Esophagus muscularis mucosa (tissue), 4 donors: ENCODE measurements around the gene ANKRD29. TPM values are rescaled to one million over a fixed set of nuclear protein-coding genes. Genes with fewer than 3 reads are reported as not detected.

ENCODE experiments used
- DNase-seq: peaks from one replicate; pipeline ENCODE4 v3.0.0-alpha.2; 2017; ENCODE audit errors: extremely low spot score
- H3K27ac ChIP-seq, 4 donors: fragments of 200-600 bp; sonication (generic); replicated peaks in 1 of 4; 1 replicate in 3 of 4; 2 replicates in 1 of 4; pipeline ENCODE4 v1.5.1; 2016 to 2019; ENCODE audit warnings: mild to moderate bottlenecking in 1 of 4
- H3K27me3 ChIP-seq, 4 donors: fragments of 200-600 bp; sonication (generic); one replicate each; pipeline versions ENCODE4 v1.5.1 to v1.6.0; 2016 to 2019
- H3K36me3 ChIP-seq, 4 donors: fragments of 200-600 bp; sonication (generic); one replicate each; pipeline ENCODE4 v1.5.1; 2016 to 2019
- H3K4me1 ChIP-seq, 4 donors: fragments of 200-600 bp; sonication (generic); one replicate each; pipeline ENCODE4 v1.5.1; 2016 to 2019
- H3K4me3 ChIP-seq, 4 donors: fragments of 200-600 bp; sonication (generic); 1 replicate in 2 of 4; 2 replicates in 2 of 4; pipeline ENCODE4 v1.5.1; 2016 to 2019; ENCODE audit warnings: mild to moderate bottlenecking in 4 of 4, moderate library complexity in 1 of 4
- H3K9me3 ChIP-seq, 4 donors: fragments of 200-600 bp; sonication (generic); 1 replicate in 3 of 4; 2 replicates in 1 of 4; pipeline ENCODE4 v1.5.1; 2016 to 2019
- EP300 ChIP-seq: sonication (generic); formaldehyde crosslinking; IDR thresholded peaks from one replicate; pipeline ENCODE4 v1.6.1; 2017; ENCODE audit warnings: antibody characterized with exemption
- POLR2A ChIP-seq: fragments of 450-650 bp; IDR thresholded peaks from one replicate; pipeline ENCODE4 v1.6.1; 2017; ENCODE audit warnings: antibody characterized with exemption, moderate library complexity, mild to moderate bottlenecking, low read depth
- POLR2AphosphoS5 ChIP-seq, 2 donors: sonication (generic); formaldehyde crosslinking; IDR thresholded peaks; one replicate each; pipeline ENCODE4 v1.6.1; 2017; ENCODE audit warnings: antibody characterized with exemption in 2 of 2
- WGBS: methylation state at CpG from one replicate; pipeline ENCODE4 v1.1.5; 2018; 5-methylcytosine and 5-hydroxymethylcytosine counted together
- intact Hi-C: fragments of 100-400 bp; cut with DNase I; formaldehyde crosslinking; loops from one replicate; pipeline ENCODE4 v1.15.1; 2023
- total RNA-seq, 4 donors: library from RNA; depleted of rRNA; stranded (reverse); fragments of >200 nt; gene quantifications; one replicate each; pipeline versions ENCODE4 v1.1.0 to v1.2.1, GENCODE V29; 2016
- TF ChIP-seq, protein P1 (sequence below), 3 experiments: fragments of 200-600 bp in 2 of 3; fragments of 450-650 bp in 1 of 3; sonication (generic) in 2 of 3; IDR thresholded peaks; one replicate each; pipeline ENCODE4 v1.5.1; 2017 to 2019; ENCODE audit warnings: antibody characterized with exemption in 3 of 3, mild to moderate bottlenecking in 2 of 3, moderate library complexity in 1 of 3

Gene ANKRD29
- total RNA-seq, 4 donors from 2014 or later = 7.8 to 14.4 (median 10.9) TPM

DNA sequence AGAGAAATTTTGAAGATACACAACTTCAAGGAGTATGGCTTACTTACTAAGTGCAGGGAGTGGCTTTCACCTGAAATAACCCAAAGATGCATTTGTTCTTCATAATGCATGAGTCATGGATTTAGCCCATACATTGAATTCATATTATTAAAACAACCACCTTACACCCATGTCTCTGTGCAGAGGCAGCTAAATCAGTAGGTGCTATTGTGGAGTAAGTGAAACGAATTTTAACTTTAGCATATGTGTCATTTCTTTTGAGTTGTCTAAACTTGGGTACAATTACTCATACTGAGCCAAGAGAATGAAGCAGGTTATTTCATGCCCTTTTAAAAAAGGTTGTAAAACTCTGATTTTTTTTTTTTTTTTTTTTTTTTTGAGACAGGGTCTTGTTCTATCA is 11.0 kb upstream of the ANKRD29 start:
- no peaks in the 10 kb centered on the region for H3K9me3 ChIP-seq
- no peak overlapping the region for H3K27ac ChIP-seq
- H3K27me3 ChIP-seq = no peaks in the 10 kb centered on the region
- 78% methylated on average over 1 of the region's 1 CpG for WGBS
- peaks cover 0 to 5% (median 0%) of the 10 kb centered on the region in 4 donors for H3K4me1 ChIP-seq
- intact Hi-C loops = no loop called here
- no peak overlapping the region for H3K4me3 ChIP-seq
- H3K36me3 ChIP-seq = no peaks in the 10 kb centered on the region
- TF ChIP-seq, protein P1, sequence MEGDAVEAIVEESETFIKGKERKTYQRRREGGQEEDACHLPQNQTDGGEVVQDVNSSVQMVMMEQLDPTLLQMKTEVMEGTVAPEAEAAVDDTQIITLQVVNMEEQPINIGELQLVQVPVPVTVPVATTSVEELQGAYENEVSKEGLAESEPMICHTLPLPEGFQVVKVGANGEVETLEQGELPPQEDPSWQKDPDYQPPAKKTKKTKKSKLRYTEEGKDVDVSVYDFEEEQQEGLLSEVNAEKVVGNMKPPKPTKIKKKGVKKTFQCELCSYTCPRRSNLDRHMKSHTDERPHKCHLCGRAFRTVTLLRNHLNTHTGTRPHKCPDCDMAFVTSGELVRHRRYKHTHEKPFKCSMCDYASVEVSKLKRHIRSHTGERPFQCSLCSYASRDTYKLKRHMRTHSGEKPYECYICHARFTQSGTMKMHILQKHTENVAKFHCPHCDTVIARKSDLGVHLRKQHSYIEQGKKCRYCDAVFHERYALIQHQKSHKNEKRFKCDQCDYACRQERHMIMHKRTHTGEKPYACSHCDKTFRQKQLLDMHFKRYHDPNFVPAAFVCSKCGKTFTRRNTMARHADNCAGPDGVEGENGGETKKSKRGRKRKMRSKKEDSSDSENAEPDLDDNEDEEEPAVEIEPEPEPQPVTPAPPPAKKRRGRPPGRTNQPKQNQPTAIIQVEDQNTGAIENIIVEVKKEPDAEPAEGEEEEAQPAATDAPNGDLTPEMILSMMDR (IDR thresholded peaks at IDR 0.05) = no peak
- TF ChIP-seq POLR2AphosphoS5 (IDR thresholded peaks at IDR 0.05) (no peak), EP300 (no peak), POLR2A (no peak)
- no peak for DNase-seq

DNA sequence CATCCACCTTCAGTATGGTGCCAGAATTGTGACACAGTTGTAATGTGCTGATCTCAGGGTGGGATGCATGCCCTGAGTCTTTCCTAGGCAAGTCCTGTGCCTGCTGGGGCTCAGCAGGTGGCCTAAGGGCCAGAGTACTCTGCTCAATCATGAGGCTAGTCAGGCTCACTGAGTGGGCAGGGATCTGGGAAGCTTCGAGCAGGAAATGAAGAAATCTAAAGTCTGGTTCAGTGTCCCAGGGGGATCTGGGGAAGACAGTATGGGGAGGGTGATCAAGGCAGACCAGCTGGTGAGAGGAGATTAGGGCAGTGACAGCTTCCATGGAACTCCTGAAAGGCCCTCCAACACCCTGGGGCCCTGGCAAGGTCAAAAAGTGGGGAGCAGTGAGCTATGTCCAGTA is 8.9 kb upstream of the ANKRD29 start:
- no peaks in the 10 kb centered on the region for H3K27me3 ChIP-seq
- no peaks in the 10 kb centered on the region for H3K36me3 ChIP-seq
- DNase-seq = no peak
- H3K4me1 ChIP-seq = peaks cover 0 to 5% (median 0%) of the 10 kb centered on the region in 4 donors
- no peaks in the 10 kb centered on the region for H3K9me3 ChIP-seq
- TF ChIP-seq, protein P1 (IDR thresholded peaks at IDR 0.05) = no peak
- TF ChIP-seq POLR2A (no peak), EP300 (no peak), POLR2AphosphoS5 (IDR thresholded peaks at IDR 0.05) (no peak)
- H3K27ac ChIP-seq = no peak overlapping the region
- 54% methylated on average over 1 of the region's 1 CpG for WGBS
- intact Hi-C loops = no loop called here
- H3K4me3 ChIP-seq = no peak overlapping the region

DNA sequence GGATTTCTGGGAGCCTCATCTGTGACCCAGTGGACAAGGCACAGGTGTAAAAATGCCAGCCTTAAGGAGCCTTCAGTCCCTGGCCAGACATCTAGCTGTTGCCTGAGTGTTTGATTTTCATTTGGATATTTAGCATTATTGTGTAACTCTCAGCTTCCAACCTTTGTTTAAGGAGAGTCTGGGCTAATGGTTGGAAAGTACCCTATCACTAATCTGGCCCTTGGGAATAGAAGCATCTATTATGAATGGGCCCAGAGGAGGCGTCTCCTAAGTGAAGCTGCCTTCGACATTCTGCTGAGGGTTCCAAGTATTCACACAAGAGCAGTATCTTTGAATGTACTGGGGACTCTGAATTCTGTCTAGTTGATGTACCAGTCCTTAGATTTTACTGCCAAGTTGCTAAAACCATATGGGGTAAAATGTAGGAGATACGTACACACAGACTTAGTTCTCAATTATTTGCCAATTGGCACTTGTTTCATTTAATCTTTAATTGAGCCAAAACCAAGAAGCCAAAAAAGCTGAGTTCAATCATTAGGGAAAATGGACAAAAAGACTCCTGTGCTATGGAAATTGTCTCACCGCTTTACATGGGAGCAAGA is 7.2 kb upstream of the ANKRD29 start:
- Histone ChIP-seq H3K27me3 (no peaks in the 10 kb centered on the region), H3K4me3 (no peak overlapping the region), H3K4me1 (peaks cover 0 to 5% (median 0%) of the 10 kb centered on the region in 4 donors), H3K9me3 (no peaks in the 10 kb centered on the region), H3K36me3 (no peaks in the 10 kb centered on the region), H3K27ac (no peak overlapping the region)
- DNase-seq = no peak
- intact Hi-C loops = no loop called here
- TF ChIP-seq EP300 = no peak
- no peak for TF ChIP-seq POLR2A
- TF ChIP-seq, protein P1 (IDR thresholded peaks at IDR 0.05) = no peak
- TF ChIP-seq POLR2AphosphoS5 (IDR thresholded peaks at IDR 0.05) = no peak
- 85% methylated on average over 4 of the region's 4 CpGs for WGBS

DNA sequence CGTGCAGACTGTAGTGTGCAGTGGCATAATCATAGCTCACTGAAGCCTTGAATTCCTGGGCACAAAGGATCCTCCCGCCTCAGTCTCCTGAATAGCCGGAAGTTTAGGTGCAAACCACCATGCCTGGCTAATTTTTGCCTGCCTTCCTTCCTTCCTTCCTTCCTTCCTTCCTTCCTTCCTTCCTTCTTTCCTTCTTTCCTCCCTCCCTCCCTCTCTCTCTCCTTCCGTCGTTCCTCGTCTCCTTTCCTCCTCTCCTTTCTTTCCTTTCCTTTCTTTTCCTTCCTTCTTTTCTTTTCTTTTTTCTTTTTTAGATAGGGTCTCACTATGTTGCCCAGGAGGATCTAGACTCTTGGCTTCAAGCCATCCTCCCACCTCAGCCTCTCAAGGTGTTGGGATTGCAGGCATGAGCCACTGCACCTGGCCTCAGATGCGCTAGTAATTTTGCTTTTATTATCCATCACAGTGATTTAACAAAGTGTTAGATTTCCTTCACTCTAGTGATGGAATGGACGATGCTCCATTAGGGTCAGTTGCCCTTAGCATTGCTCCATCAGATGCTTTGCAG is 6.6 kb upstream of the ANKRD29 start:
- 80% methylated on average over 8 of the region's 8 CpGs for WGBS
- DNase-seq = no peak
- no peak for TF ChIP-seq EP300
- TF ChIP-seq POLR2AphosphoS5 (IDR thresholded peaks at IDR 0.05) = no peak
- TF ChIP-seq, protein P1 (IDR thresholded peaks at IDR 0.05) = no peak
- TF ChIP-seq POLR2A = no peak

More for the DNA sequence above, 6.6 kb upstream of the ANKRD29 start:
- Histone ChIP-seq H3K27ac (no peak overlapping the region), H3K9me3 (no peaks in the 10 kb centered on the region), H3K4me1 (peaks cover 0 to 5% (median 0%) of the 10 kb centered on the region in 4 donors), H3K27me3 (no peaks in the 10 kb centered on the region), H3K4me3 (no peak overlapping the region), H3K36me3 (no peaks in the 10 kb centered on the region)
- intact Hi-C loops = no loop called here
